ENCODE results near the gene JUP. TPM values are rescaled to one million over a fixed set of nuclear protein-coding genes. Genes with fewer than 3 reads are reported as not detected.

The JUP gene
- total RNA-seq, 1 donor from 2014 or later, result 92.5 TPM

DNA sequence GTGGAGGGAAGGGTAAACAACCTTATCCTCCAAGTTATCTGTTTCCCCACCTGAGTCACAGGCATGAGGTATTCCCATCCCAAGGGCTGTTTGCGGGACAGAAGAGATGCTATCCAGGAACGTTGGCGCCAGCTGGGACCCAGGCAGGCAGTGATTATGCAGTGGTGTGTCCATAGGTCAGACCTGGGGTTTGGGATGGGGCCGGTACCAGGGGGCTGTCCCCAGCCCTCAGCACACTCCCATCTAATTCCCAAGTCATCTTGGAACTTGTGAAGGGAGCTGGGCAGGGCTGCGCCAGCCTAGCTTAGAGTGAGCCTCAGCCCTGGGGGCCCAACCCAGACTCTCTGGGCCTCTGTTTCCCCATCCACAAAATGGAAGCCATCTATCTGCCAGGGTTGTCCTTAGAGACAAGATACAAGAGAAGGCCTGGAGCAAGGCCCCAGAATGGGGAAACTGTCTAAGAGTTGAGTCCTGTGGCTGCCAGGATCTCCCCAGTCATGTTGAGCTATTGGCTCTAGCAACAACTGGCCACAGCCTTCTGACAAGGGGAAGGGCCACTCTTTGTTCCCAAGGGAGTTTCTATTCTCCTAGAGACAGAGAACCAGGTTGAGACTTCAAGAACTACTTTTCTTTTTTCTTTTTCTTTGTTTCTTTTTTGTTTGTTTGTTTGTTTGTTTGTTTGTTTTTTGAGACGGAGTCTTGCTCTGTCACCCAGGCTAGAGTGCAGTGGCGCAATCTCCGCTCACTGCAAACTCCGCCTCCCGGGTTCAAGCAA, 9.8 kb upstream of the JUP start:
- no peak overlapping the region for H3K27ac ChIP-seq
- no peaks in the 10 kb centered on the region for H3K36me3 ChIP-seq
- no peaks in the 10 kb centered on the region for H3K9me3 ChIP-seq
- ATAC-seq (no peak), DNase-seq (no peak)
- intact Hi-C loops (cut with DNase I), result loop anchor here (10.0 kb wide), 1 partner anchor 62 kb away; the partner anchor contains the start of gene HAP1
- no peak overlapping the region for H3K4me3 ChIP-seq
- TF ChIP-seq CTCF (IDR thresholded peaks at IDR 0.05), result no peak
- H3K27me3 ChIP-seq (ENCODE audit: low read depth), result no peaks in the 10 kb centered on the region
- H3K4me1 ChIP-seq, result peaks cover 31% of the 10 kb centered on the region

GRCh38 chr17:41794540-41794975, 8.0 kb upstream of the JUP start:
- ATAC-seq (no peak), DNase-seq (no peak)
- intact Hi-C loops (cut with DNase I), result loop anchor here (10.0 kb wide), 1 partner anchor 60 kb away; the partner anchor contains the start of gene HAP1
- no peaks in the 10 kb centered on the region for H3K9me3 ChIP-seq
- no peak overlapping the region for H3K27ac ChIP-seq
- no peaks in the 10 kb centered on the region for H3K36me3 ChIP-seq
- TF ChIP-seq CTCF (IDR thresholded peaks at IDR 0.05), result no peak
- no peaks in the 10 kb centered on the region for H3K27me3 ChIP-seq (ENCODE audit: low read depth)
- no peak overlapping the region for H3K4me3 ChIP-seq
- peaks cover 24% of the 10 kb centered on the region for H3K4me1 ChIP-seq

- Histone ChIP-seq H3K27ac (peak overlapping the region; percentile 72), H3K4me3 (no peak overlapping the region), H3K36me3 (no peaks in the 10 kb centered on the region), H3K4me1 (peaks cover 25% of the 10 kb centered on the region), H3K27me3 (ENCODE audit: low read depth) (no peaks in the 10 kb centered on the region), H3K9me3 (no peaks in the 10 kb centered on the region)
- intact Hi-C loops (cut with DNase I), result loop anchor here (10.0 kb wide), 1 partner anchor 59 kb away; the partner anchor contains the start of gene HAP1
- ATAC-seq, result no peak
- no peak for TF ChIP-seq CTCF (IDR thresholded peaks at IDR 0.05)
- no peak for DNase-seq
Observed at GRCh38 chr17:41793784-41794539, 7.5 kb upstream of the JUP start.

- Histone ChIP-seq H3K36me3 (no peaks in the 10 kb centered on the region), H3K27ac (peak overlapping the region; percentile 72), H3K27me3 (ENCODE audit: low read depth) (no peaks in the 10 kb centered on the region), H3K4me1 (peaks cover 33% of the 10 kb centered on the region), H3K4me3 (no peak overlapping the region), H3K9me3 (no peaks in the 10 kb centered on the region)
- ATAC-seq (peak; percentile 90 to 94), DNase-seq (peak; percentile 75)
- no peak for TF ChIP-seq CTCF (IDR thresholded peaks at IDR 0.05)
- intact Hi-C loops (cut with DNase I), result loop anchor here (10.0 kb wide), 1 partner anchor 58 kb away; the partner anchor contains the start of gene HAP1
Observed at GRCh38 chr17:41792845-41793783, 6.6 kb upstream of the JUP start.

- peaks cover 49% of the 10 kb centered on the region for H3K4me1 ChIP-seq
- no peak for TF ChIP-seq CTCF (IDR thresholded peaks at IDR 0.05)
- ATAC-seq (no peak), DNase-seq (no peak)
- H3K27me3 ChIP-seq (ENCODE audit: low read depth), result no peaks in the 10 kb centered on the region
- H3K9me3 ChIP-seq, result no peaks in the 10 kb centered on the region
- intact Hi-C loops (cut with DNase I), result no loop called here
- H3K27ac ChIP-seq, result no peak overlapping the region
- peak overlapping the region; percentile 84 for H3K4me3 ChIP-seq
- no peaks in the 10 kb centered on the region for H3K36me3 ChIP-seq
Observed at GRCh38 chr17:41787021-41787418, 509 bp upstream of the JUP start.

Data from lower lobe of right lung (tissue), 2 donors.